GM18858 (cell line): Measurements from ENCODE around the gene GYPB.
"Not testable (repeated sequence)": the region's sequence is repeated elsewhere in the genome, so short reads cannot be mapped to it uniquely, and the experiment has no call there.

ENCODE experiments used
- ATAC-seq: cut with Tn5 transposase; IDR thresholded peaks from one replicate; pipeline ENCODE4 v1.9.1; 2021; ENCODE audit not compliant: unreplicated experiment

GYPB gene

GRCh38 chr4:143950185-143950584, 69.0 kb downstream of the GYPB start:
- ATAC-seq: not testable (repeated sequence)

- not testable (repeated sequence) for ATAC-seq
Observed at GRCh38 chr4:143947493-143947892, 71.7 kb downstream of the GYPB start.
